DND-41 (cell line): ENCODE measurements around the gene TTC36.
"Not testable (repeated sequence)": the region's sequence is repeated elsewhere in the genome, so short reads cannot be mapped to it uniquely, and the experiment has no call there.

ENCODE experiments used
- ATAC-seq: fragments of 200-7000 bp; cut with Tn5 transposase; 3 replicates; pipeline ENCODE4 v1.9.1; 2021; ENCODE audit warnings: low read depth; ENCODE audit not compliant: insufficient read depth
- DNase-seq: peaks from one replicate; pipeline ENCODE4 v3.0.0-alpha.2; 2020
- H2AFZ ChIP-seq: 2 replicates; pipeline ENCODE4 v1.6.0; 2012; ENCODE audit warnings: low read depth, low read length
- H3K27ac ChIP-seq: 2 replicates; pipeline ENCODE4 v1.5.1; 2012; ENCODE audit warnings: low read length, inconsistent platforms
- H3K27me3 ChIP-seq: fragments of 200-600 bp; sonication (generic); 2 replicates; pipeline ENCODE4 v1.6.0; 2012; ENCODE audit warnings: low read length, mild to moderate bottlenecking, inconsistent platforms; ENCODE audit not compliant: insufficient read depth, poor library complexity
- H3K36me3 ChIP-seq: 2 replicates; pipeline ENCODE4 v1.5.1; 2012; ENCODE audit warnings: low read length, inconsistent platforms; ENCODE audit not compliant: insufficient read depth
- H3K4me1 ChIP-seq: 2 replicates; pipeline ENCODE4 v1.5.1; 2012; ENCODE audit warnings: mild to moderate bottlenecking, low read length; ENCODE audit not compliant: insufficient read depth
- H3K4me2 ChIP-seq: 2 replicates; pipeline ENCODE4 v1.6.0; 2012; ENCODE audit warnings: mild to moderate bottlenecking, moderate library complexity, low read length, inconsistent platforms; ENCODE audit not compliant: insufficient read depth
- H3K4me3 ChIP-seq, 2 experiments: fragments of 200-600 bp in 1 of 2; shearing (Covaris generic) in 1 of 2; 2 replicates each; pipeline ENCODE4 v1.5.1; 2012 to 2016; ENCODE audit warnings: inconsistent platforms in 2 of 2, low read length in 2 of 2, mild to moderate bottlenecking in 2 of 2, low read depth in 1 of 2, moderate library complexity in 1 of 2
- H3K79me2 ChIP-seq: 2 replicates; pipeline ENCODE4 v1.6.0; 2012; ENCODE audit warnings: low read length, inconsistent platforms; ENCODE audit not compliant: insufficient read depth
- H3K9ac ChIP-seq: 2 replicates; pipeline ENCODE4 v1.6.0; 2012; ENCODE audit warnings: low read depth, mild to moderate bottlenecking, inconsistent platforms, low read length, moderate library complexity
- H3K9me3 ChIP-seq: 2 replicates; pipeline ENCODE4 v1.5.1; 2012; ENCODE audit warnings: low read length, moderate library complexity, mild to moderate bottlenecking, inconsistent platforms; ENCODE audit not compliant: insufficient read depth, severe bottlenecking
- H4K20me1 ChIP-seq: 2 replicates; pipeline ENCODE4 v1.6.0; 2012; ENCODE audit warnings: low read length; ENCODE audit not compliant: insufficient read depth
- CTCF ChIP-seq: IDR thresholded peaks from 2 replicates; pipeline ENCODE4 v1.5.1; 2012; ENCODE audit warnings: borderline replicate concordance, low read length, moderate library complexity, mild to moderate bottlenecking; ENCODE audit not compliant: poor library complexity, severe bottlenecking; ENCODE audit errors: extremely low read depth
- EZH2 ChIP-seq: IDR thresholded peaks from 3 replicates; pipeline ENCODE4 v1.6.1; 2012; ENCODE audit warnings: borderline replicate concordance, low read depth, mild to moderate bottlenecking, moderate library complexity, low read length, inconsistent platforms; ENCODE audit not compliant: severe bottlenecking

TTC36 gene

GRCh38 chr11:118527109-118527508 is at the start of gene TTC36:
Gene TTC36, plus strand, starts transcription at chr11:118527474. Its CDS starts 21 bp downstream, at chr11:118527495.
- no peak for DNase-seq
- Histone ChIP-seq H3K4me3 (no peak within 1 kb of the TSS), H3K27ac (no peak within 1 kb of the TSS), H3K36me3 (peaks cover 31% of the 10 kb centered on the region), H3K79me2 (no peaks in the 10 kb centered on the region), H2AFZ (no peak within 1 kb of the TSS), H3K4me1 (peaks cover 36% of the 10 kb centered on the region), H3K4me2 (no peak within 1 kb of the TSS), H3K27me3 (peaks cover 6% of the 10 kb centered on the region), H3K9me3 (no peaks in the 10 kb centered on the region), H3K9ac (no peak within 1 kb of the TSS), H4K20me1 (peaks cover 9% of the 10 kb centered on the region)
- TF ChIP-seq EZH2 (no peak), CTCF (no peak)
- no peak for ATAC-seq

- peaks cover 95% of the 10 kb centered on the region for H3K36me3 ChIP-seq
Observed at GRCh38 chr11:118481238-118481637, 46.0 kb upstream of the TTC36 start.

GRCh38 chr11:118484405-118484804 is 42.9 kb upstream of the TTC36 start:
- H3K4me2 ChIP-seq: no peak overlapping the region
- no peaks in the 10 kb centered on the region for H3K4me1 ChIP-seq
- H3K27ac ChIP-seq: no peak overlapping the region
- no peak overlapping the region for H2AFZ ChIP-seq
- no peak overlapping the region for H3K4me3 ChIP-seq
- TF ChIP-seq EZH2: no peak
- TF ChIP-seq CTCF: no peak
- no peaks in the 10 kb centered on the region for H3K27me3 ChIP-seq
- DNase-seq (no peak), ATAC-seq (no peak)
- H3K9ac ChIP-seq: no peak overlapping the region
- no peaks in the 10 kb centered on the region for H3K9me3 ChIP-seq
- no peaks in the 10 kb centered on the region for H4K20me1 ChIP-seq
- H3K79me2 ChIP-seq: peaks cover 3% of the 10 kb centered on the region; the same call in 1 of the 2 replicates
- H3K36me3 ChIP-seq: peaks cover 88% of the 10 kb centered on the region

More at GRCh38 chr11:118481238-118481637, 46.0 kb upstream of the TTC36 start:
- H3K79me2 ChIP-seq, H3K27ac ChIP-seq, ATAC-seq, H2AFZ ChIP-seq, H3K9ac ChIP-seq, DNase-seq, H3K9me3 ChIP-seq, H3K4me3 ChIP-seq, H3K4me1 ChIP-seq, H3K4me2 ChIP-seq, H4K20me1 ChIP-seq, H3K27me3 ChIP-seq: not testable (repeated sequence)

- TF ChIP-seq EZH2 (no peak), CTCF (peak; percentile 27)
- Histone ChIP-seq H3K36me3 (peaks cover 88% of the 10 kb centered on the region), H3K9ac (no peak overlapping the region), H3K79me2 (no peaks in the 10 kb centered on the region; the same call in 1 of the 2 replicates), H3K27me3 (no peaks in the 10 kb centered on the region), H2AFZ (no peak overlapping the region), H3K4me3 (no peak overlapping the region), H3K27ac (no peak overlapping the region), H3K4me1 (no peaks in the 10 kb centered on the region), H3K4me2 (no peak overlapping the region), H3K9me3 (no peaks in the 10 kb centered on the region), H4K20me1 (no peaks in the 10 kb centered on the region)
- ATAC-seq (no peak), DNase-seq (no peak)
Observed at GRCh38 chr11:118485273-118485672, 42.0 kb upstream of the TTC36 start.
